H1 (cell line): ENCODE measurements around the gene DNAL1. TPM values are rescaled to one million over a fixed set of nuclear protein-coding genes. Genes with fewer than 3 reads are reported as not detected.

Experiments
- CTCF ChIA-PET: fragments of 300-600 bp; sonication (Branson Sonifier 250); formaldehyde crosslinking; loops from one replicate; lab custom pipeline; 2021; ENCODE audit not compliant: partially characterized antibody; lab: Charles Lee
- POLR2A ChIA-PET: fragments of 300-600 bp; sonication (Branson Sonifier 250); formaldehyde crosslinking; loops from one replicate; lab custom pipeline; 2021; ENCODE audit warnings: inconsistent platforms; ENCODE audit not compliant: partially characterized antibody; lab: Charles Lee
- DNase-seq, 2 experiments: peaks; one replicate each; pipeline versions ENCODE4 v3.0.0 to v3.0.0-alpha.2; 2010 to 2022; ENCODE audit warnings: low spot score in 2 of 2, low read depth in 1 of 2, mixed read lengths in 1 of 2
- FAIRE-seq: peaks from 2 replicates; lab custom pipeline; 2011; peaks lifted over from hg19 to GRCh38; lab: Jason Lieb, UNC
- H2AFZ ChIP-seq: 2 replicates; pipeline ENCODE4 v1.8.1; 2012; ENCODE audit warnings: low read length, inconsistent platforms
- H2AK5ac ChIP-seq: 2 replicates; pipeline ENCODE4 v1.6.1; 2013; ENCODE audit warnings: low read depth, low read length
- H2BK120ac ChIP-seq: replicated peaks from 2 replicates; pipeline ENCODE3; 2013; ENCODE audit warnings: low read depth, low read length, inconsistent platforms
- H2BK12ac ChIP-seq: 2 replicates; pipeline ENCODE4 v1.6.1; 2013; ENCODE audit warnings: low read depth, low read length
- H2BK15ac ChIP-seq: 2 replicates; pipeline ENCODE4 v1.6.1; 2013; ENCODE audit warnings: low read length
- H2BK20ac ChIP-seq: 2 replicates; pipeline ENCODE4 v1.6.1; 2013; ENCODE audit warnings: low read length
- H2BK5ac ChIP-seq: 2 replicates; pipeline ENCODE4 v1.6.1; 2013; ENCODE audit warnings: low read depth, low read length
- H3K14ac ChIP-seq: 2 replicates; pipeline ENCODE4 v1.6.1; 2013; ENCODE audit warnings: inconsistent platforms; ENCODE audit not compliant: insufficient read length
- H3K18ac ChIP-seq: 2 replicates; pipeline ENCODE4 v1.6.1; 2013; ENCODE audit warnings: low read length; ENCODE audit errors: extremely low read depth
- H3K23ac ChIP-seq: 2 replicates; pipeline ENCODE4 v1.6.1; 2013; ENCODE audit warnings: inconsistent platforms; ENCODE audit not compliant: insufficient read length
- H3K23me2 ChIP-seq: 2 replicates; pipeline ENCODE4 v1.6.1; 2013; ENCODE audit warnings: low read depth, low read length
- H3K27ac ChIP-seq: 2 replicates; pipeline ENCODE4 v1.6.1; 2011; ENCODE audit warnings: low read depth, low read length, inconsistent platforms
- H3K27me3 ChIP-seq, 4 experiments: replicated peaks in 1 of 4; 1 replicate in 1 of 4; 2 replicates in 3 of 4; pipeline versions ENCODE4 v1.6.1 to v1.8.1; 2011 to 2013; ENCODE audit warnings: low read length in 3 of 4, mild to moderate bottlenecking in 3 of 4, inconsistent platforms in 2 of 4, mixed read lengths in 2 of 4, moderate library complexity in 1 of 4; ENCODE audit not compliant: control insufficient read depth in 3 of 4, insufficient read depth in 3 of 4; ENCODE audit errors: extremely low read depth in 1 of 4
- H3K36me3 ChIP-seq, 4 experiments: 2 replicates each; pipeline versions ENCODE4 v1.6.1 to v1.8.1; 2011 to 2013; ENCODE audit warnings: mild to moderate bottlenecking in 4 of 4, low read length in 3 of 4, moderate library complexity in 2 of 4, control low read depth in 1 of 4, inconsistent platforms in 1 of 4; ENCODE audit not compliant: insufficient read depth in 4 of 4, control insufficient read depth in 2 of 4
- H3K4ac ChIP-seq: replicated peaks from 2 replicates; pipeline ENCODE3; 2013; ENCODE audit warnings: low read length, low read depth, mixed read lengths, inconsistent platforms; ENCODE audit not compliant: insufficient read length
- H3K4me1 ChIP-seq, 4 experiments: replicated peaks in 1 of 4; 1 replicate in 1 of 4; 2 replicates in 3 of 4; pipeline versions ENCODE4 v1.6.1 to v1.8.1; 2011 to 2013; ENCODE audit warnings: low read length in 3 of 4, inconsistent platforms in 2 of 4, mixed read lengths in 1 of 4; ENCODE audit not compliant: insufficient read depth in 4 of 4, control insufficient read depth in 3 of 4
- H3K4me2 ChIP-seq, 2 experiments: 2 replicates each; pipeline versions ENCODE4 v1.6.1 to v1.8.1; 2011 to 2013; ENCODE audit warnings: low read depth in 2 of 2, low read length in 2 of 2, control low read depth in 1 of 2, inconsistent platforms in 1 of 2, mild to moderate bottlenecking in 1 of 2; ENCODE audit not compliant: insufficient read depth in 1 of 2
- H3K4me3 ChIP-seq, 4 experiments: fragments of 200-600, 300-600 bp in 1 of 4; sonication (generic), shearing (Covaris generic), sonication (Bioruptor Twin) in 1 of 4; 2 replicates each; pipeline versions ENCODE4 v1.5.1 to v1.8.1; 2011 to 2016; ENCODE audit warnings: low read length in 4 of 4, low read depth in 3 of 4, control low read depth in 2 of 4, inconsistent platforms in 2 of 4, mild to moderate bottlenecking in 2 of 4, mixed read lengths in 1 of 4, moderate library complexity in 1 of 4; ENCODE audit not compliant: insufficient read depth in 2 of 4; ENCODE audit errors: extremely low read depth in 1 of 4
- H3K56ac ChIP-seq: replicated peaks from 2 replicates; pipeline ENCODE3; 2013; ENCODE audit warnings: low read depth, mild to moderate bottlenecking, mixed read lengths, low read length, inconsistent platforms; ENCODE audit not compliant: insufficient read length
- H3K79me1 ChIP-seq: 2 replicates; pipeline ENCODE4 v1.6.1; 2013; ENCODE audit warnings: low read depth, low read length, control low read depth
- H3K79me2 ChIP-seq, 2 experiments: 2 replicates each; pipeline versions ENCODE4 v1.6.1 to v1.8.1; 2012 to 2013; ENCODE audit warnings: low read length in 2 of 2, mild to moderate bottlenecking in 2 of 2, inconsistent platforms in 1 of 2; ENCODE audit not compliant: insufficient read depth in 2 of 2, control insufficient read depth in 1 of 2
- H3K9ac ChIP-seq, 4 experiments: replicated peaks in 1 of 4; 1 replicate in 1 of 4; 2 replicates in 3 of 4; pipeline versions ENCODE4 v1.6.1 to v1.8.1; 2011 to 2013; ENCODE audit warnings: low read depth in 3 of 4, low read length in 3 of 4, control low read depth in 2 of 4, mild to moderate bottlenecking in 2 of 4, moderate library complexity in 2 of 4, inconsistent platforms in 1 of 4; ENCODE audit errors: extremely low read depth in 1 of 4
- H3K9me3 ChIP-seq, 2 experiments: 2 replicates each; pipeline versions ENCODE4 v1.6.1 to v1.8.1; 2012 to 2013; ENCODE audit warnings: mild to moderate bottlenecking in 2 of 2, moderate library complexity in 2 of 2, control low read depth in 1 of 2, inconsistent platforms in 1 of 2, low read depth in 1 of 2, low read length in 1 of 2, mixed read lengths in 1 of 2; ENCODE audit not compliant: insufficient read depth in 2 of 2
- H4K20me1 ChIP-seq, 2 experiments: replicated peaks in 1 of 2; 2 replicates each; pipeline versions ENCODE3 to v1.8.1; 2011 to 2013; ENCODE audit warnings: inconsistent platforms in 2 of 2, low read length in 2 of 2, mild to moderate bottlenecking in 1 of 2; ENCODE audit not compliant: insufficient read depth in 2 of 2, control insufficient read depth in 1 of 2
- H4K5ac ChIP-seq: 2 replicates; pipeline ENCODE4 v1.6.1; 2013; ENCODE audit warnings: low read length, low read depth, mixed read lengths, inconsistent platforms; ENCODE audit not compliant: insufficient read length
- H4K8ac ChIP-seq: 2 replicates; pipeline ENCODE4 v1.8.0; 2013; ENCODE audit warnings: mild to moderate bottlenecking, moderate library complexity, low read length, inconsistent platforms; ENCODE audit not compliant: insufficient read depth; ENCODE audit errors: extremely low read depth
- H4K91ac ChIP-seq: replicated peaks from 2 replicates; pipeline ENCODE3; 2013; ENCODE audit warnings: low read length, mixed read lengths, inconsistent platforms; ENCODE audit not compliant: insufficient read length
- WGBS, 2 experiments: shearing (Covaris generic) in 1 of 2; methylation state at CpG; one replicate each; pipeline versions ENCODE4 v1.1.6 to v1.1.7; 2013 to 2015; ENCODE audit warnings: low lambda C conversion rate in 2 of 2, mixed read lengths in 2 of 2, inconsistent platforms in 1 of 2, low coverage in 1 of 2, missing lambda C conversion rate in 1 of 2; ENCODE audit not compliant: insufficient replicate concordance in 2 of 2, insufficient coverage in 1 of 2, insufficient read length in 1 of 2; ENCODE audit errors: extremely low coverage in 1 of 2, missing lambda C conversion rate in 1 of 2; 5-methylcytosine and 5-hydroxymethylcytosine counted together
- polyA plus RNA-seq, 7 experiments: library from polyadenylated mRNA; depleted of rRNA in 3 of 7; stranded (reverse) in 5 of 7; unstranded in 2 of 7; fragments of >200 nt in 5 of 7; fragments of 200-250 nt in 2 of 7; gene quantifications; 1 replicate in 5 of 7; 2 replicates in 1 of 7; 4 replicates in 1 of 7; pipeline versions ENCODE4 v1.2.1 to v1.2.3, GENCODE V29; 2011 to 2013; ENCODE audit warnings: missing spikeins in 2 of 7, mixed read lengths in 2 of 7
- total RNA-seq: library from RNA; stranded (reverse); fragmentation: NEBNext Ultra II Directional; extraction: Animal tissue kit (Norgen Biotek cat#: 25700); gene quantifications from 2 replicates; pipeline ENCODE4 v1.2.1, GENCODE V29; 2021

DNAL1 gene
- total and polyA plus RNA-seq, 2 of the 8 experiments (the other 6 are each of a cell fraction or from before 2014, with no cell fraction given) = 2.8 to 16.8 TPM

DNA sequence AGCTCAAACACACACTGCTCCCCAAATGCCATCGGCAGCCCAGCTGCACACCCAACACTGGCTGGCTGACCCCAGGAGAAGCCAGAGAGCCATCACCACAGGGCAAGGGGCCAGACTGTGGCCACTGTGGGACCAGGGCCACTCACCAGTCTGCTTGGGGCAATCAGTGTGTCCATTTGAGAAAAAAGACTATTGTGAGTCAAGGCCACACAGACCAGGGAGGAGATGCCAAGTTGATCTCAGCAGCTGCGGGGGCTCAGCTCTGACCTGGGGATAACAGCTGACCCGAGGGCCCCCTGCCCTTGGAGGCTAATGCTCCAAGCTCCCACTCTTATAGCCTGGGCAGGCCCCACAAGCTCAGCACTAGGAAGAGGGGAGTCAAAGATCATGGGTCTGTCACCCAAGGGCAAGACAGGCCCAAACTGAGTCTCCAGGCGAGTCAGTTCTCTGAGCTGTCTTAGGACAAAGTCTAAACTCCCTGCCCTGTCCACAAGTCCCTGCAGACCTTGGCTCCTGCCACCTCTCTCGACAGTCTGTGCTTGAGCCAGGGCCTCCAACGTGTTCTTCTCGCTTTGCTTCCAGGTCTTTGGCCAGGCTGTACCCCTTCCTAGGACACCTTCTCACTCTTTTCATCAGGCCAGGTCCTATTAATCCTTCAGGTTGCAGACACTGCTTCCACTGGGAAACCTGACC is 99.5 kb downstream of the DNAL1 start:
- 0 out of 2 replicates have a peak overlapping the region, but pooled peaks have one; percentile 19 for H2AK5ac ChIP-seq
- no peak overlapping the region for H3K4ac ChIP-seq
- peak overlapping the region in 1 of 4 experiments; percentile 20; a peak in 2 of 7 replicates for H3K9ac ChIP-seq
- H3K9me3 ChIP-seq = no peaks in the 10 kb centered on the region
- H4K5ac ChIP-seq = no peak overlapping the region
- no peak overlapping the region for H3K23ac ChIP-seq
- H4K8ac ChIP-seq = peak overlapping the region; percentile 51
- no peak overlapping the region for H2AFZ ChIP-seq
- peaks cover 11% of the 10 kb centered on the region for H3K79me1 ChIP-seq
- DNase-seq = no peak
- H2BK120ac ChIP-seq = no peak overlapping the region
- H3K23me2 ChIP-seq = no peaks in the 10 kb centered on the region
- no peaks in the 10 kb centered on the region for H3K27me3 ChIP-seq
- ChIA-PET CTCF (interaction anchor here (1.0 to 11.1 kb wide), 4 partner anchors 10 to 80 kb away, joined by 4 to 198 read pairs (median 116); a partner anchor contains a TSS), POLR2A (interaction anchor here (0.9 kb wide), 1 partner anchor 10 kb away, joined by 5 read pairs; no protein-coding TSS in a partner anchor)
- no peaks in the 10 kb centered on the region; a peak in 1 of 8 replicates for H3K36me3 ChIP-seq
- no peak overlapping the region for H2BK12ac ChIP-seq
- no peak overlapping the region for H4K91ac ChIP-seq
- no peak overlapping the region for H2BK5ac ChIP-seq
- FAIRE-seq = no peak
- WGBS, 2 experiments = 67% methylated on average over 7 of the region's 7 CpGs; no CpG with 5 or more reads in 1 of the 2 experiments
- H3K4me2 ChIP-seq = no peak overlapping the region
- peaks cover 5 to 13% of the 10 kb centered on the region in 2 experiments for H4K20me1 ChIP-seq
- no peak overlapping the region for H3K18ac ChIP-seq
- no peak overlapping the region for H3K14ac ChIP-seq
- no peak overlapping the region for H2BK20ac ChIP-seq
- peaks cover 17 to 55% (median 39%) of the 10 kb centered on the region in 4 experiments for H3K4me1 ChIP-seq
- H2BK15ac ChIP-seq = peak overlapping the region; percentile 29; the same call in 1 of the 2 replicates
- H3K79me2 ChIP-seq = peaks cover 0 to 41% of the 10 kb centered on the region in 2 experiments; a peak in 2 of 4 replicates
- no peak overlapping the region for H3K27ac ChIP-seq
- no peak overlapping the region for H3K56ac ChIP-seq
- H3K4me3 ChIP-seq = no peak overlapping the region
